Subcutaneous adipose tissue (tissue), 4 donors: Measurements from ENCODE around the gene MT1G. TPM values are rescaled to one million over a fixed set of nuclear protein-coding genes. Genes with fewer than 3 reads are reported as not detected.

Source experiments
- CTCF ChIP-seq: fragments of 450-650 bp; IDR thresholded peaks from one replicate; pipeline ENCODE4 v1.5.1; 2016; ENCODE audit warnings: low read depth, mild to moderate bottlenecking, control low read depth, antibody characterized with exemption, moderate library complexity
- total RNA-seq, 4 donors: library from RNA; depleted of rRNA; stranded (reverse); fragments of >200 nt; gene quantifications; one replicate each; pipeline ENCODE4 v1.1.0, GENCODE V29; 2016

The MT1G gene
- total RNA-seq, 4 donors from 2014 or later: 15.8 to 315 (median 21.4) TPM; not detected in 1

GRCh38 chr16:56675685-56676210 lies 7.9 kb upstream of the MT1G start:
- no peak for TF ChIP-seq CTCF

GRCh38 chr16:56673921-56674320 lies 6.1 kb upstream of the MT1G start:
- TF ChIP-seq CTCF: no peak

- TF ChIP-seq CTCF: no peak
These were observed 5.1 kb upstream of the MT1G start for GRCh38 chr16:56672761-56673536.

- TF ChIP-seq CTCF: no peak
These were observed 2.7 kb upstream of the MT1G start for GRCh38 chr16:56670620-56670934.

- TF ChIP-seq CTCF: no peak
These were observed 2.2 kb upstream of the MT1G start for GRCh38 chr16:56669840-56670619.

GRCh38 chr16:56669005-56669839 lies 1.4 kb upstream of the MT1G start, which contains the start of gene MT1H:
Gene MT1H, plus strand, starts transcription at chr16:56669814. Its CDS starts 71 bp downstream, at chr16:56669885.
- no peak for TF ChIP-seq CTCF

- TF ChIP-seq CTCF: no peak
These were observed 3.4 kb downstream of the MT1G start for GRCh38 chr16:56664506-56664905.
